ENCODE data around the gene E2F4.
A peak's percentile ranks its signal among the peaks of the same experiment; 100 is the strongest.

Gene E2F4

DNA sequence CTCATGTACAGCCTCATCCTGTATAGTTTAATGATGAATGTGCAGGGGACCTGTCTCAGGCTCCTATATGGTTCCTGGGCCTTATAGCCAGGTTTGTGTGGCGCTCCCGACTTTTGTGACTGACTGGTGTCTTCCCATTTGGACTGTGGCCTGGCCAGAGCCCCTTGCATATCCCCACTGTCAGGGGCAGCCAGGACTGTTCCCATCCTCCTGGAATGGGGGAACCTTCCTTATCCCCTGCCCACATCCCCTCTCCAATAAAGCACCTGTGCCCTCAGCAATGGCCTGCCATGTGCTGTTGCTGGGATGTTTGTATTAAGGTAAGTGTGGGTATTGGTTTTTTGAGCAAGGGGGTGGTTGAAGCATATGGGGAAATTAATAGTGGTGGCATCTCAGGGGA, 43.7 kb upstream of the E2F4 start:
- TF ChIP-seq, protein P1, sequence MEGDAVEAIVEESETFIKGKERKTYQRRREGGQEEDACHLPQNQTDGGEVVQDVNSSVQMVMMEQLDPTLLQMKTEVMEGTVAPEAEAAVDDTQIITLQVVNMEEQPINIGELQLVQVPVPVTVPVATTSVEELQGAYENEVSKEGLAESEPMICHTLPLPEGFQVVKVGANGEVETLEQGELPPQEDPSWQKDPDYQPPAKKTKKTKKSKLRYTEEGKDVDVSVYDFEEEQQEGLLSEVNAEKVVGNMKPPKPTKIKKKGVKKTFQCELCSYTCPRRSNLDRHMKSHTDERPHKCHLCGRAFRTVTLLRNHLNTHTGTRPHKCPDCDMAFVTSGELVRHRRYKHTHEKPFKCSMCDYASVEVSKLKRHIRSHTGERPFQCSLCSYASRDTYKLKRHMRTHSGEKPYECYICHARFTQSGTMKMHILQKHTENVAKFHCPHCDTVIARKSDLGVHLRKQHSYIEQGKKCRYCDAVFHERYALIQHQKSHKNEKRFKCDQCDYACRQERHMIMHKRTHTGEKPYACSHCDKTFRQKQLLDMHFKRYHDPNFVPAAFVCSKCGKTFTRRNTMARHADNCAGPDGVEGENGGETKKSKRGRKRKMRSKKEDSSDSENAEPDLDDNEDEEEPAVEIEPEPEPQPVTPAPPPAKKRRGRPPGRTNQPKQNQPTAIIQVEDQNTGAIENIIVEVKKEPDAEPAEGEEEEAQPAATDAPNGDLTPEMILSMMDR (conservative IDR thresholded peaks at IDR 0.05; ENCODE audit: control insufficient read depth, insufficient read depth, low read depth, low read length) = no peak
- no peak overlapping the region for H3K4me3 ChIP-seq (ENCODE audit: control insufficient read depth, low read depth, low read length)
- no peak for DNase-seq (ENCODE audit: low read depth)

DNA sequence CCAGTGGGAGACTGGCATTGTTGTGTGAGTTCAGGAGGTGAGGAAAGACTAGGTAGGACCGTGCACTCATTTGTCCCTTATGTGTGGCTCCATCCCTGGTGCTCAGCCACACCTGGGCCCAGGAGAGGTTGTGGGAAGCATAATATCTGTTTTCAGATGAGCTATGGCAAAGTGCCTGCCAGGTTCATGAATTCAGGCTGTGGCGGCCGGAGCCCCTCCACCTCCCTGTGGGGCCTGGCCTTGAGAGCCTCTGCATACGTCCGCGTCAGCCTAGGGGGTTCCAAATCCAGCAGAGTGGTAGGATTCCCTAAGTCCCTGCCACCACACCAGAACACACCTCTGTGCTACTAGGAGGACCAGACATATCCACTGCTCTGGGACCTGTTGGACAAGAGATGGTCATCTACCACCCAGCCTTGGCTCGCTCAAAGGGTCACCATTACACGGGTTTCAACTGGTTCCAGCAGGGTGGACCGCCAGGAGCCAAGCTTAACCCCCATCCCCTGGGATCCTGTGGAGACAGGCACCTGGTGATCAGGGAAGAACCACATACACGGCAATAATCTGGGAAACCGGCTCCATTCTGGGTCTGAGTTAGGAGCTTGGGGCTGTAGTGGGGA, 43.2 kb upstream of the E2F4 start:
- TF ChIP-seq, protein P1 (conservative IDR thresholded peaks at IDR 0.05; ENCODE audit: control insufficient read depth, insufficient read depth, low read depth, low read length) = no peak
- DNase-seq (ENCODE audit: low read depth) = no peak
- no peak overlapping the region for H3K4me3 ChIP-seq (ENCODE audit: control insufficient read depth, low read depth, low read length)

DNA sequence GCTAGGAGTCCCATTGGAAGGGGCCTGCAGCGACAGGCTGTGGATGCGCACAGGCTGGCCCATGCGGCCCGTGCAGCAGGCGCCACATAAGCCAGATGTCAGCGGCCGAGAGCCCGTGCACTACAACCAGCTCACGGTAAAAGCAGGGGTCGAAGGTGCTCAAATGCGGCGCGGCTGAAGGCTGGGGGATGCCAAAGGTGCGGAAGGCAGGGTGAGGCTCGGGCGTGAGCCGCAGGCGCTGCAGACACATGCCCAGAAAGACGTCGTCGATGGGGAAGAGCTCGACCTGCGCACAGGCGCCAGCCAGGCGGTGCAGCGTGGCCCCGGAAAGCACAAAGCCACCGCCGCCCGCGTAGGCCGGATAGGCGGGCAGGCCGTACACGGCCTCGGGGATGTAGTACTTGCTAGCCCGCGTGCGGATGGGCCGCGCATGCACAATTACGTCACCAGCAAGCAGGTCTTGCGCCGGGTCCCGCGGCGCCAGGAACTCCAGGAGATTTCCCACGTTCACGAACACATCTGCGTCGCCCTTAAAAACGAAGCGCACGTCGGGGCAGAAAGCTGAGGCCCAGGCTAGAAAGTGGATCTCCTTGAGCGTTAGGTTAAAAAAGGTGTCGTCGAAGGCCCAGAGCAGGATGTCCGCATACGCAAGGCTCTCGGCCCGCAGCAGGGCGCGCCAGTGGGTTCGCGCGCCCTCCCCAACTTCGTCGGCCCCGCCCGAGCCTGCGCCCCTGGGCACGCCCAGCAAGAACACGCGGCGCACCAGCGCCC, 42.5 kb upstream of the E2F4 start:
- no peak overlapping the region for H3K4me3 ChIP-seq (ENCODE audit: control insufficient read depth, low read depth, low read length)
- TF ChIP-seq, protein P1 (conservative IDR thresholded peaks at IDR 0.05; ENCODE audit: control insufficient read depth, insufficient read depth, low read depth, low read length) = no peak
- no peak for DNase-seq (ENCODE audit: low read depth)

DNA sequence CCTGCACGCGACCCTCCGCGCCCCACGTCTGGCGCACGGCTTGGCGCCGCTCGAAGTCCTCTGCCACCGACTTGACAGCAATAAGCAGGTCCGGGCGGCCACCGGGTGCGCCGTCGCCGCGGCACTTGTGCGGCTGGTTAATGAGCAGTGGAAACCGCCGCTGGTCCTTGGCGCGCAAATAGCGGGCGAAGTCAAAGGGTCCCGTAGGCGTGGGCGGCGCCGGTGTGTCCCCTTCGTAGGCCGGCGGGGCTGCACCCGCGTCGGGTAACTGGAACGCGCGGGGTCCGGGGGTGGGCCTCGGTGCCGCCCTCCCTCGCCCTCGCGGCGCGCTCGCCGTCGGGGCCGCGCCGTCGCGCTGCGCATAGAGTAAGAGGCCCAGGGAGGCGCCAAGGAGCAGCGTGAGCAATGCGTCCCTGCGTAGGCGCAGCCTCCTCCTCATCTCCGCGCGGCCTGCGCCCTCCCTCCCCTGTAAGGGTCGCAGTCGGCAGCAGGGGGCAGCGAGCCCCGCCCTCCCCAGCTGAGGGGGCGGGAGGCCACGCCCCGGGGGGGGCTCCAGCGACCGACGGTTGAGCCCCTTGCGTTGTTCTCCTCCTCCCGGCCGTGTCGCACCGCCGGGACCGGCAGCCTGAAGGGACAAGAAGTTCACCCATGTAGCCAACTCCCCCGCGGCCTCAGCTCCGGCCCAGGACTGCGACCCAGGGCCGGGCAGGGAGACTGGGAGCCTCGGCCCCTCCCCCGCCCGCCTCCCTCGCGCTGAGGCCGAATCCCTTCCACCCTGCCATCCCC, 41.7 kb upstream of the E2F4 start:
- peak; percentile 80 for DNase-seq (ENCODE audit: low read depth)
- peak overlapping the region; percentile 55 for H3K4me3 ChIP-seq (ENCODE audit: control insufficient read depth, low read depth, low read length)

DNA sequence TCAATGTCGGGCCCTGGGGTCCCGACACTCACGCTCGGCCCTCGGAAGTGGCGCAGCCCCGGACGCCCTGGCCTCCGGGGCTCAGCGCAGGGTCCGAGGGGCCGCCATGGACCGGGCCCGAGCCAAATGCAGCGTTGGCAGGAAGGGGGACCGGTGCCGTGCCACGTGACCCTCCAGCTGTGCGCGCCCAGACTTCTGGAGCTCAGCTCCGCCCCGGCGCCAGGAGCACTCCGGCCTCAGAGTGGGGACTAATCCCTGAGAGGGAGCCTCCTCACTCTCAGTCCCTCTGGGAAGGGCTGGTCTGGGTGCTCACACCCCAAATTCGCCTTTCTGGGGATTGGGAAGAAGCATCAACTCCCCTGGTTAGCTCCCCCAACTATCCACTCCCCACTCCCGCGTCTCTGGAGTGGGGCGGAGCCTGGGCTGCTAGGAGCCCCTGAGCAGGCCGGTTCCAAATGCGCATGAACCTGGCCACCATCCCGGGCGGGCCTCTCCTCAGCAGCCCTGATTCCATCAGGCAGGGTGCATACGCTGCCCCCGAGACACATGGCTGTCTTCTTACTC, 41.0 kb upstream of the E2F4 start, which contains the start of gene B3GNT9:
TSS of gene B3GNT9 (minus strand) at position 166 of the 564 bp plus-strand sequence. CDS start 513 bp downstream, outside the sequence.
- TF ChIP-seq, protein P1 (conservative IDR thresholded peaks at IDR 0.05; ENCODE audit: control insufficient read depth, insufficient read depth, low read depth, low read length) = no peak
- DNase-seq (ENCODE audit: low read depth) = peak; percentile 68
- H3K4me3 ChIP-seq (ENCODE audit: control insufficient read depth, low read depth, low read length) = peak within 1 kb of the TSS; percentile 55

More for the DNA sequence above, 41.7 kb upstream of the E2F4 start:
- TF ChIP-seq, protein P1 (conservative IDR thresholded peaks at IDR 0.05; ENCODE audit: control insufficient read depth, insufficient read depth, low read depth, low read length) = no peak

DNA sequence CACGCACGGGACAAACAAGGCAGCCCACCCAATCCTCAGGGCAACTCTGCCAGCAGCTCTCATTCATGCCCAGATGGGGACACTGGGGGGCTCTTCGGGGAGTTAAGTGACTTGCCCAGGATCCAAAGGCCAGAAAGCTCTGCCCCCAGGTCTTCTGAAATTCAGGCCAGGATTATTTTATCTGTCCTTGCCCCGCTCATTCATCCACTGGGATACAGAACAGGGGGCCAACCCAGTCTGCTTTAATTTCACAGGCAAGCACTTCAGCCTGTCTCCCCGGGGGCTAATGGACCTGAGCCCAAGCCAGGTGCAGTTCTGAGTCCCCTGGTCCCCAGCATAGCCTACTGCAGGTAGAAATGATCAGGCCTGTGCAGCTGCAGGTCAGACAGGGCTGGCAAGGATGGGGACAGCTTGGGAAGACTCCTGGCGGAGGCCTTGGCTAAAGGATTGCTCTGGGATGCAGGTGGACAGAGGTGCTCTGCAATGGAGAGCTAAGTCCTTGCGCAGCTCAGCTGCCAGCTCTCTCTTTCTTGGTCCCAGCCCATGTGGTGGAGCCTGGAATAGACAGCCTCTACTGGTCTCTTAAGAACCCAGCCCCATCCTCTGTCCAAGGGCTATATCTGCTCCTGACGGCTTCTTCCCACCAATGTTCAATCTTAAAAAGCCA, 40.4 kb upstream of the E2F4 start:
- TF ChIP-seq, protein P1 (conservative IDR thresholded peaks at IDR 0.05; ENCODE audit: control insufficient read depth, insufficient read depth, low read depth, low read length) = no peak
- no peak for DNase-seq (ENCODE audit: low read depth)
- peak overlapping the region; percentile 55 for H3K4me3 ChIP-seq (ENCODE audit: control insufficient read depth, low read depth, low read length)

Data from fibroblast of mammary gland (primary cell).